Progenitor cell of endocrine pancreas (in vitro differentiated cells): Measurements from ENCODE around the gene LYPD6. TPM values are rescaled to one million over a fixed set of nuclear protein-coding genes. Genes with fewer than 3 reads are reported as not detected.
A peak's percentile ranks its signal among the peaks of the same experiment; 100 is the strongest.

Experiments
- DNase-seq: peaks from one replicate; pipeline ENCODE4 v3.0.0; 2021; ENCODE audit warnings: low spot score; ENCODE audit not compliant: unreplicated experiment
- H3K27ac Mint-ChIP-seq: 2 replicates; pipeline ENCODE4 v1.8.0; 2021; ENCODE audit warnings: mild to moderate bottlenecking, moderate library complexity, mixed read lengths
- H3K27me3 Mint-ChIP-seq: 2 replicates; pipeline ENCODE4 v1.8.0; 2021; ENCODE audit warnings: mixed read lengths
- H3K36me3 Mint-ChIP-seq: 2 replicates; pipeline ENCODE4 v1.8.0; 2022; ENCODE audit warnings: mixed read lengths; ENCODE audit not compliant: insufficient read depth
- H3K4me1 Mint-ChIP-seq: 2 replicates; pipeline ENCODE4 v1.8.0; 2021; ENCODE audit warnings: low read depth, mixed read lengths
- H3K4me3 Mint-ChIP-seq: 2 replicates; pipeline ENCODE4 v1.8.0; 2021; ENCODE audit warnings: low read depth, mild to moderate bottlenecking, moderate library complexity, mixed read lengths
- H3K9me3 Mint-ChIP-seq: 2 replicates; pipeline ENCODE4 v1.8.0; 2021; ENCODE audit warnings: low read depth, mixed read lengths
- CTCF ChIP-seq: fragments of 200-600 bp; sonication (generic); IDR thresholded peaks from one replicate; pipeline ENCODE4 v1.5.0; 2021; ENCODE audit warnings: antibody characterized with exemption, mild to moderate bottlenecking; ENCODE audit not compliant: unreplicated experiment
- total RNA-seq: library from RNA; stranded (reverse); gene quantifications from 2 replicates; pipeline ENCODE4 v1.2.1, GENCODE V29; 2021

The LYPD6 gene
- total RNA-seq, 1 donor from 2014 or later, result 30.1 TPM

GRCh38 chr2:149385350-149385749 is 55.0 kb downstream of the LYPD6 start:
- Mint-ChIP-seq H3K36me3 (peaks cover 8% of the 10 kb centered on the region), H3K4me1 (peaks cover 20% of the 10 kb centered on the region), H3K27me3 (no peaks in the 10 kb centered on the region), H3K27ac (peak overlapping the region; percentile 66), H3K4me3 (no peak overlapping the region), H3K9me3 (no peaks in the 10 kb centered on the region)
- TF ChIP-seq CTCF, result no peak
- DNase-seq, result no peak

GRCh38 chr2:149387411-149387810 is 57.0 kb downstream of the LYPD6 start:
- Mint-ChIP-seq H3K27me3 (no peaks in the 10 kb centered on the region), H3K9me3 (no peaks in the 10 kb centered on the region), H3K36me3 (peaks cover 12% of the 10 kb centered on the region), H3K27ac (no peak overlapping the region), H3K4me3 (no peak overlapping the region), H3K4me1 (peaks cover 20% of the 10 kb centered on the region)
- DNase-seq, result no peak
- TF ChIP-seq CTCF, result no peak

- peak; percentile 41 for TF ChIP-seq CTCF
- no peaks in the 10 kb centered on the region for H3K9me3 Mint-ChIP-seq
These were observed 57.9 kb downstream of the LYPD6 start for GRCh38 chr2:149388120-149388816.

GRCh38 chr2:149389506-149390167 is 59.2 kb downstream of the LYPD6 start:
- Mint-ChIP-seq H3K36me3 (peaks cover 15% of the 10 kb centered on the region), H3K27ac (no peak overlapping the region), H3K4me1 (peaks cover 20% of the 10 kb centered on the region), H3K27me3 (no peaks in the 10 kb centered on the region), H3K4me3 (no peak overlapping the region), H3K9me3 (no peaks in the 10 kb centered on the region)
- no peak for TF ChIP-seq CTCF
- no peak for DNase-seq

More at GRCh38 chr2:149388120-149388816, 57.9 kb downstream of the LYPD6 start:
- Mint-ChIP-seq H3K27me3 (no peaks in the 10 kb centered on the region), H3K4me3 (no peak overlapping the region), H3K36me3 (peaks cover 13% of the 10 kb centered on the region), H3K4me1 (peaks cover 20% of the 10 kb centered on the region), H3K27ac (no peak overlapping the region)
- no peak for DNase-seq

- Mint-ChIP-seq H3K27me3 (no peaks in the 10 kb centered on the region), H3K9me3 (no peaks in the 10 kb centered on the region), H3K27ac (no peak overlapping the region), H3K4me1 (peaks cover 24% of the 10 kb centered on the region), H3K36me3 (peaks cover 9% of the 10 kb centered on the region), H3K4me3 (no peak overlapping the region)
- TF ChIP-seq CTCF, result no peak
- no peak for DNase-seq
These were observed 63.2 kb downstream of the LYPD6 start for GRCh38 chr2:149393614-149394013.
